ENCODE measurements around the gene MAP2. TPM values are rescaled to one million over a fixed set of nuclear protein-coding genes. Genes with fewer than 3 reads are reported as not detected.

MAP2 gene
- total RNA-seq, 1 experiment from 2014 or later, result 71.1 TPM

- intact Hi-C loops (cut with micrococcal nuclease; ENCODE audit: unreplicated experiment), result no loop called here
- H3K9me2 ChIP-seq (ENCODE audit: insufficient read depth), result no peaks in the 10 kb centered on the region
- no peak overlapping the region for H3K4me3 ChIP-seq
- ChIA-PET POLR2A (ENCODE audit: unreplicated experiment) (no interaction called here), CTCF (interaction anchor here (0.6 kb wide), 1 partner anchor 283 kb away, joined by 4 read pairs; no protein-coding TSS in a partner anchor)
- no peak for DNase-seq
- TF ChIP-seq EZH2 (IDR thresholded peaks at IDR 0.05; ENCODE audit: low read depth), result no peak
- no peak for TF ChIP-seq CTCF (conservative IDR thresholded peaks at IDR 0.05)
- no peaks in the 10 kb centered on the region for H3K27me3 ChIP-seq (ENCODE audit: insufficient read depth, low read depth)
- H4K20me1 ChIP-seq (ENCODE audit: insufficient read depth), result no peaks in the 10 kb centered on the region
- no peak overlapping the region for H2AFZ ChIP-seq
- H3F3A ChIP-seq (ENCODE audit: insufficient read depth, low read depth), result peaks cover 9% of the 10 kb centered on the region; the same call in 1 of the 2 replicates
- peaks cover 31% of the 10 kb centered on the region for H3K4me1 ChIP-seq (replicated peaks; ENCODE audit: insufficient read depth)
- H3K27ac ChIP-seq, result no peak overlapping the region
- H3K9me3 ChIP-seq (ENCODE audit: insufficient read depth, low read depth), result no peaks in the 10 kb centered on the region
- no TSS peak for BruUV-seq (replicated peaks)
- H3K4me2 ChIP-seq, result no peak overlapping the region
- no peaks in the 10 kb centered on the region for H3K79me2 ChIP-seq (ENCODE audit: low read depth)
- no peaks in the 10 kb centered on the region for H3K36me3 ChIP-seq (ENCODE audit: low read depth)
These were observed 213.4 kb downstream of the MAP2 start for GRCh38 chr2:209637293-209637692.

GRCh38 chr2:209638346-209638745 lies 214.5 kb downstream of the MAP2 start:
- Histone ChIP-seq H3K27me3 (ENCODE audit: insufficient read depth, low read depth) (no peaks in the 10 kb centered on the region), H3K4me2 (peak overlapping the region; percentile 26; the same call in 1 of the 2 replicates), H3K4me1 (replicated peaks; ENCODE audit: insufficient read depth) (peaks cover 40% of the 10 kb centered on the region), H3K79me2 (ENCODE audit: low read depth) (no peaks in the 10 kb centered on the region), H3K9me2 (ENCODE audit: insufficient read depth) (no peaks in the 10 kb centered on the region), H3K27ac (peak overlapping the region; percentile 59), H3K36me3 (ENCODE audit: low read depth) (no peaks in the 10 kb centered on the region), H3K4me3 (no peak overlapping the region), H3F3A (ENCODE audit: insufficient read depth, low read depth) (peaks cover 9% of the 10 kb centered on the region; the same call in 1 of the 2 replicates), H3K9me3 (ENCODE audit: insufficient read depth, low read depth) (no peaks in the 10 kb centered on the region), H2AFZ (no peak overlapping the region), H4K20me1 (ENCODE audit: insufficient read depth) (no peaks in the 10 kb centered on the region)
- ChIA-PET POLR2A (ENCODE audit: unreplicated experiment) (no interaction called here), CTCF (no interaction called here)
- TF ChIP-seq CTCF (conservative IDR thresholded peaks at IDR 0.05) (no peak), EZH2 (IDR thresholded peaks at IDR 0.05; ENCODE audit: low read depth) (no peak)
- DNase-seq, result peak; percentile 13 to 69
- intact Hi-C loops (cut with micrococcal nuclease; ENCODE audit: unreplicated experiment), result no loop called here
- no TSS peak for BruUV-seq (replicated peaks)

DNA sequence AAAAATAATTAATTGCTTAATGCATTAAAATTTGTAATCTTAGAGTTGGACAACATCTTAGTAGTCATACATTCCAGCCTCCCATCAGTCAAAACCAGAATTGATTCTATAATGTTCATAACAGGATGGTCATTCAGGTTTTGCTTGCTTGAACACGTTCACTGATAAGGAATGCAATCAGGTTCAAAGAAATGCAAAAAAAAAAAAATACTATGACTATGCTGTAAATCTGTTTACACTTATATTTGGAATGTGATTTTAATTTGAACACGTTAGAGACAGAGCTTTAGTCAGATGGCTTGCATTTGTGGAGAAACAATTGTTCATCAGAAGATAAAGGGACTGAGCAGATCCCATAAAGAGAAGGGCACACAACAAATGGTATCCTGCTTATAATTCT lies 216.5 kb downstream of the MAP2 start:
- Histone ChIP-seq H3K27ac (peak overlapping the region; percentile 37), H3K9me3 (ENCODE audit: insufficient read depth, low read depth) (no peaks in the 10 kb centered on the region), H4K20me1 (ENCODE audit: insufficient read depth) (no peaks in the 10 kb centered on the region), H3K27me3 (ENCODE audit: insufficient read depth, low read depth) (no peaks in the 10 kb centered on the region), H2AFZ (no peak overlapping the region), H3K4me2 (no peak overlapping the region), H3K36me3 (ENCODE audit: low read depth) (no peaks in the 10 kb centered on the region), H3K79me2 (ENCODE audit: low read depth) (no peaks in the 10 kb centered on the region), H3K4me1 (replicated peaks; ENCODE audit: insufficient read depth) (peaks cover 40% of the 10 kb centered on the region), H3K9me2 (ENCODE audit: insufficient read depth) (no peaks in the 10 kb centered on the region), H3F3A (ENCODE audit: insufficient read depth, low read depth) (peaks cover 9% of the 10 kb centered on the region; the same call in 1 of the 2 replicates), H3K4me3 (no peak overlapping the region)
- peak in 1 of 2 experiments; percentile 81 for DNase-seq
- BruUV-seq (replicated peaks), result no TSS peak
- ChIA-PET POLR2A (ENCODE audit: unreplicated experiment) (interaction anchor here (0.7 kb wide), 1 partner anchor 272 kb away, joined by 13 read pairs; no protein-coding TSS in a partner anchor), CTCF (interaction anchor here (0.6 kb wide), 1 partner anchor 164 kb away, joined by 3 read pairs; no protein-coding TSS in a partner anchor)
- intact Hi-C loops (cut with micrococcal nuclease; ENCODE audit: unreplicated experiment), result loop anchor here (2.0 to 10.0 kb wide), 2 partner anchors 166 to 216 kb away; partner anchors contain the start of gene MAP2
- TF ChIP-seq CTCF (conservative IDR thresholded peaks at IDR 0.05), result no peak
- no peak for TF ChIP-seq EZH2 (IDR thresholded peaks at IDR 0.05; ENCODE audit: low read depth)

All from PC-9 (cell line).